GM12801 (cell line): Measurements from ENCODE around the gene SEMA4C.

Experiments
- TF ChIP-seq, protein P1 (sequence below): IDR thresholded peaks from one replicate; pipeline ENCODE4 v1.5.1; 2011; ENCODE audit warnings: control low read depth; ENCODE audit not compliant: insufficient read length; ENCODE audit errors: extremely low read depth

SEMA4C gene

DNA sequence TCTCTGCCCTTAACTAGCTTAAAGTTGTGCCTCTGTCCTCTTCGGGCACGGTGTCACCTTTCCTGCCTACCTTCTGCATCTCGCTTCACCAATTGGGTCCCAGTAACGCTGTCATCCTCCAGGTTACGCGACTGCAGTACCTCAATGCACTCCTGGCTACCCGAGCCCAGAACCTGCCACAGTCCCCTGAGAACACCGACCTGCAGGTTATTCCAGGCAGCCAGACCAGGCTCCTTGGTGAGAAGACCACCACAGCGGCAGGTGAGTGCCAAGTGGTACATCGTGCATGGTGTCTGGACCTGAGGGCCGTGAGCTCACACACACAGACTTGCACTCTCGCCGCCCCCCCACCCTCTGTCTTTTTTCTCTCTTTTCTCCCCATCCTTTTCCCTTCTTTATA is 41.0 kb downstream of the SEMA4C start:
- TF ChIP-seq, protein P1, sequence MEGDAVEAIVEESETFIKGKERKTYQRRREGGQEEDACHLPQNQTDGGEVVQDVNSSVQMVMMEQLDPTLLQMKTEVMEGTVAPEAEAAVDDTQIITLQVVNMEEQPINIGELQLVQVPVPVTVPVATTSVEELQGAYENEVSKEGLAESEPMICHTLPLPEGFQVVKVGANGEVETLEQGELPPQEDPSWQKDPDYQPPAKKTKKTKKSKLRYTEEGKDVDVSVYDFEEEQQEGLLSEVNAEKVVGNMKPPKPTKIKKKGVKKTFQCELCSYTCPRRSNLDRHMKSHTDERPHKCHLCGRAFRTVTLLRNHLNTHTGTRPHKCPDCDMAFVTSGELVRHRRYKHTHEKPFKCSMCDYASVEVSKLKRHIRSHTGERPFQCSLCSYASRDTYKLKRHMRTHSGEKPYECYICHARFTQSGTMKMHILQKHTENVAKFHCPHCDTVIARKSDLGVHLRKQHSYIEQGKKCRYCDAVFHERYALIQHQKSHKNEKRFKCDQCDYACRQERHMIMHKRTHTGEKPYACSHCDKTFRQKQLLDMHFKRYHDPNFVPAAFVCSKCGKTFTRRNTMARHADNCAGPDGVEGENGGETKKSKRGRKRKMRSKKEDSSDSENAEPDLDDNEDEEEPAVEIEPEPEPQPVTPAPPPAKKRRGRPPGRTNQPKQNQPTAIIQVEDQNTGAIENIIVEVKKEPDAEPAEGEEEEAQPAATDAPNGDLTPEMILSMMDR, result no peak

DNA sequence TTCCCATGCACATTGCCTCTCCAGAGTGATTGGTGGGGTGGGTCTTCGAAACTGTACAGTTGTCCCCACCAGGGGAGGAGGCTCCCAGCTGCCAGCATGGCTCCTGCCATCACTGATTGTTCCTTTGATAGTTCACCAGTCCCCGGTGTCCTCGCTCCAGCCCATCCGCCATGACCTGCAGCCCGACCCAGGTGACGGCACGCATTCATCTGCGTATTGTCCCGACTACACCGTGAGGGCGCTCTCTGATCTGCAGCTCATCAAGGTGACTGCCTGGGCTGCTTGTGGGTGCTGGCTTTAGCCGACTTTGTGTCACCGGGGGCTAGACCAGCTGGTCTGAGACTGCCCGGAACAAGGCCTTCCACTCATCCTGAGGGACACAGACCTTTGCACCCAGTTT is 41.4 kb downstream of the SEMA4C start:
- TF ChIP-seq, protein P1, result no peak

DNA sequence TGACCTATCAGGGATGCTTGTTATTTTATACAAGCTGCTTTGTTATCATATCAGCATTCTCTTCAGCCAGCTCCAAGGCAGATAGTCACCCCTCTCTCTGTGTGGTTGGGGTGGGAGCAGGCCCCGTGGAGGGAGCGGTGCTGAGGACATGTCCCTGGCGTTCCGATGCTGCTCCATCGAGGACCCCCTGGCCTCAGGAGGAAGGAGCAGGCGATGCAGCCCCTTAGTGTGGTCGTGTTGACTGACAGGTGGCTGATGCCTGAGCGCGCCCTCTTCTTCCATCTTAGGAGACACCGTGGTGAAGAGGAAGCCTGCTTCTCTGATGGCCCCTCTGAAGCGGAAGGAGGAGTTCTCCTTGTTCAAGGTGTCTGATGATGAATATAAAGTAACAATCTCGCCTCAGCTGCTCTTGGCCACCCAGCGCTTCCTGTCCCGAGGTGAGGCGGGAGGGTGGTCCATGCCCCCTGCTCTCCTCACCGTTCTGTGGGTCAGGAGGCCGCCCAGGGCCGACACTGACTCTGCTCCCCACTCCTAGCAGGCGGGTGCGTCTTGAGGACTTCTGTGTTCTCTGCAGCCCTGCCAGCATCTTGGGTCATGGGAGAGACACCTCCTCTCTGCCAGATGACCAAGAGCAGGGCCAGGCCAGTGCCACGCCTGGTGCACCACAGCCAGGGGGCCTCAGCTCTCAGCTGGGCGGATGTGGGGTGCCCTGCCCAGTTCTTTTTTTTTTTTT is 43.2 kb downstream of the SEMA4C start:
- TF ChIP-seq, protein P1, result no peak

DNA sequence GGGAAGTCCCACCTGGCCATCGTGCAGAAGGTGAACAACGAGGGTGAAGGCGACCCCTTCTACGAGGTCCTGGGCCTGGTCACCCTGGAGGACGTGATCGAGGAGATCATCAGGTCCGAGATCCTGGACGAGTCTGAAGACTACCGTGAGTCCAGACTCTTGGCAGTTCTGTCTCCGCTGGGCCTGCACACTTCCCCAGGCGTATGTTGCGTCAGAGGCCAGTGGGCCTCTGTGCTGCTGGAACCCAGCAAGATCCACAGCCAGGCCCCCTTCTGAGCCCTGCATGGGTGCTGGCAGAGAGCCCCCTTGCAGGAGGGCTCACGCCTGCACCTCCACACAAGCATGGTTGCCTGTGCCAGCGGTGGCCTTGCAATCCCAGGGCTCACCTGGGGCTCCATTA is 44.8 kb downstream of the SEMA4C start:
- TF ChIP-seq, protein P1, result no peak

DNA sequence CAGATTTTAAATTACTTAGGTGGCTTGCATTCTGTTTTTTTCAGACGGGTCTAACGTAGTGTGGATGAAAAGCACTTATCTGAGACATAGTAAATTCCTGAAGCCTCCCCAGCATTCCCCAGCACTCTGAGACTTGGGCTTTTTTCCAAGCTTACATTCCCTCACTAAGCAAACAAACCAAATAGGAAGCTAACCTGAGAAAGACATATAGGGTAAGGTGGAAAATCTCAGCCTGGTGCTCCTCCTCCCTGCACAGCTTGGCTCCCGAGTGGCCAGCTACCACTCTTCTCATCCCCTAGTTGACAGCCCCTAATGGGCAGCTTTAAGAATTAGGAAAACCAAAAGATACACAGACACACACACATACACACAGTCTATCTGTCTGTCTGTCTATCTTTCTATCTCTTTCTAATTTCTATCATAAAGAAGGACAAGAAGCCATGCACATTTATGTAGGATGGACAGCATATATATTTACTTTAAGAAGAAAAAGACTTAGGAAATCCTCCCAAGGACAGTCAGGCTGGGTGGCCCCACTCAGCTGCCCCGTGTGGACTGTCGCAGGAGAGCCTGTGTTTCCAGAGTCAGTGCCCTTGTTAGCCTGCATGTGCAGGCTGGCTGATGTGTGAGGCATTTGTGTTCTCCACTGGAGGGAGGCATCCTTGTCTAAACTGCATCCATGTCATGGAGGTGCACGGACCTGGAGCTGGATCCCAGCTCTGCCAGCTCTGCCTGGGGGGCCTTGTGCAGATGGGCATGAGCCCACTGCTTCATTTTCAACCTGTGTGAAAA is 45.6 kb downstream of the SEMA4C start:
- TF ChIP-seq, protein P1, result no peak

DNA sequence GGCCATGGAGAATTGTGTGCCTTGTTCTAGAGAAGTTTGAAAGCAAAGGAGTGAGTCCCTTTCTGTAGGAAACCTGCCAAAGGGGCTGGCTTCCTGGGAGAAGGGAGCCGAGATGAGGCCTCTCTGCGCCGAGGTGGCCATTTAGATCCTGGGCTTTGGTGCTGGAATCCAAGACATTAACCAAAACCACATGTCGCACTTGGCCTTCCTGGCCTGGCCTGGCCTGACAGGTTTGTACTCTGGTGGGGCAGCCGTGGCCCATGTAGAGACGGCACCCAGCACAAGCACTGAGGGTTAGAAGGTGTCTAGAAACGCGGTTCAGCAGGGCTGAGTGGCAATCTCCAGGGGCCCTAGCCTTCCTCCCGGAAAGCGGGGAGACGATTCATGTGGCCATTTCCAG is 46.7 kb downstream of the SEMA4C start:
- TF ChIP-seq, protein P1, result no peak

DNA sequence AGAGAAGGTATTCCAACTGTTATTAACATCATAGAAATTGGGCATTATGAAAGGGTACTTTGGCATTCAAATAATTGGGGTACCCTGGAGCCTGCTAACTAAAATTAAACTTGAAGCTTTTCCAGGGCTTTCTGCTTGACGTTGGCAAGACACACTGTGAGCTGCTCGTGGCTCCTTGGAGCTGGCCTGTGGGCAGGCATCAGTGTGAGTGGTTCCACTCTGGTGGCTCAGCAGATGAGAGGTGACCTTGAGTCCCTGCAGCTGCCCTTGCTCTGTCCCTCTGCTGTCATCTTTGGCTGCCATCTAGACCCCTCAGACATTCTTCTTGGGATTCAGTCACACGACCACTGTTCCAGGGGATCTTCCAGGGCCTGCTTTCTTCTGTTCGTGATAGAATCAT is 47.1 kb downstream of the SEMA4C start:
- TF ChIP-seq, protein P1, result no peak
